PC-9 (cell line): ENCODE data around the gene COX4I1.

Experiments
- EZH2 ChIP-seq: fragments of 200-600 bp; sonication (generic); IDR thresholded peaks from 2 replicates; pipeline ENCODE4 v1.8.0; 2017; ENCODE audit warnings: antibody characterized with exemption, low read depth
- TF ChIP-seq, protein P1 (sequence below): fragments of 200-600 bp; sonication (generic); conservative IDR thresholded peaks from 2 replicates; pipeline ENCODE4 v1.6.1; 2017; ENCODE audit warnings: mixed run types, antibody characterized with exemption, mild to moderate bottlenecking, moderate library complexity

DNA sequence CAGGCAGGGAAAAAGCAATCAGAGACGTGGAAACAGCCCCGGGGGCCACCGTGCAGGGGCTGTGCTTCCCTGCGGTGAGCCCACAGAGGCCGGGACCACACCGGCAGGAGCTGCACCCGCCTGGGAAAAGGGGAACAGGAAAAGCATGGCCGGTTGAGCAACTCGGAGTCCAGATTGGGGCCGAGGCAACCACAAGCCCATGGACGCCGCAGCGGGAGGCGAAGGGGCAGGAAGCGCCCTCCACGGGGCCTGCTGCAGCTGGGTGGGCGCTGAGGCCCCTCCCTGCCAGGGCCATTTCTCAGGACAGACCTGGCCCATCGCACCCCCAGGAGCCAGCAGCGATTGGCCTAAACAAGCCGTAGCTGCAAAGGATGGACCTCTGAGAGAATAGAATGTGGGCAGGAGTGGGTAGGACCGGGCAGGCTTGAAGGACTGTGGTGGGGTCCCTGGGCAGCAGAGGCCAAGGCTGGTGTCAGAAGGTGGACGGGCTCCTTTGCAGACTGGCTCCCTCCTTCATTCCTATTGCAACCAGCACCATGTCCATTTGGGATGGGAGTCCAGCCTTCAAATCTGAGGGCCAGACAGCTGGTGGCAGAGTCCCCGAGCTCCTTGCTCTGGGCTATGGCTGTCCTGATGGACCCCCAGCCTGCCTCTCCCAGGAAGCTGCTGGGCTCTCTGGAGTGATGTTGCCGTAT, 30.4 kb downstream of the COX4I1 start:
- no peak for TF ChIP-seq EZH2
- TF ChIP-seq, protein P1, sequence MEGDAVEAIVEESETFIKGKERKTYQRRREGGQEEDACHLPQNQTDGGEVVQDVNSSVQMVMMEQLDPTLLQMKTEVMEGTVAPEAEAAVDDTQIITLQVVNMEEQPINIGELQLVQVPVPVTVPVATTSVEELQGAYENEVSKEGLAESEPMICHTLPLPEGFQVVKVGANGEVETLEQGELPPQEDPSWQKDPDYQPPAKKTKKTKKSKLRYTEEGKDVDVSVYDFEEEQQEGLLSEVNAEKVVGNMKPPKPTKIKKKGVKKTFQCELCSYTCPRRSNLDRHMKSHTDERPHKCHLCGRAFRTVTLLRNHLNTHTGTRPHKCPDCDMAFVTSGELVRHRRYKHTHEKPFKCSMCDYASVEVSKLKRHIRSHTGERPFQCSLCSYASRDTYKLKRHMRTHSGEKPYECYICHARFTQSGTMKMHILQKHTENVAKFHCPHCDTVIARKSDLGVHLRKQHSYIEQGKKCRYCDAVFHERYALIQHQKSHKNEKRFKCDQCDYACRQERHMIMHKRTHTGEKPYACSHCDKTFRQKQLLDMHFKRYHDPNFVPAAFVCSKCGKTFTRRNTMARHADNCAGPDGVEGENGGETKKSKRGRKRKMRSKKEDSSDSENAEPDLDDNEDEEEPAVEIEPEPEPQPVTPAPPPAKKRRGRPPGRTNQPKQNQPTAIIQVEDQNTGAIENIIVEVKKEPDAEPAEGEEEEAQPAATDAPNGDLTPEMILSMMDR: no peak
